Mucosa of descending colon (tissue), 3 donors: Measurements from ENCODE around the gene MAP7D1. TPM values are rescaled to one million over a fixed set of nuclear protein-coding genes. Genes with fewer than 3 reads are reported as not detected.

ENCODE experiments used
- ATAC-seq: fragments of 200-7000 bp; cut with Tn5 transposase; one replicate; pipeline ENCODE4 v1.9.1; 2020; ENCODE audit warnings: mild to moderate bottlenecking, moderate library complexity
- DNase-seq, 3 donors: peaks; one replicate each; pipeline ENCODE4 v3.0.0-alpha.2; 2020
- H3K36me3 ChIP-seq: fragments of 200-600 bp; one replicate; pipeline ENCODE4 v1.8.0; 2021; ENCODE audit warnings: low read depth, mild to moderate bottlenecking
- H3K4me1 ChIP-seq: fragments of 200-600 bp; one replicate; pipeline ENCODE4 v1.8.0; 2021; ENCODE audit warnings: low read depth, mild to moderate bottlenecking
- H3K4me3 ChIP-seq: fragments of 200-600 bp; one replicate; pipeline ENCODE4 v1.8.0; 2021; ENCODE audit warnings: mild to moderate bottlenecking
- H3K9me3 ChIP-seq: fragments of 200-600 bp; one replicate; pipeline ENCODE4 v1.8.0; 2021; ENCODE audit warnings: mild to moderate bottlenecking
- CTCF ChIP-seq: fragments of 200-600 bp; IDR thresholded peaks from one replicate; pipeline ENCODE4 v1.8.0; 2022; ENCODE audit warnings: antibody characterized with exemption, mild to moderate bottlenecking
- intact Hi-C, 2 donors: fragments of 100-400 bp; cut with DNase I in 1 of 2; cut with micrococcal nuclease in 1 of 2; formaldehyde crosslinking; loops; one replicate each; pipeline versions ENCODE4 v1.11.0 to v1.11.1; 2022; cut with DNase I, micrococcal nuclease
- total RNA-seq, 3 donors: library from RNA; stranded (reverse); fragmentation: NEBNext Ultra II Directional in 2 of 3; extraction: Animal tissue kit (Norgen Biotek cat#: 25700) in 2 of 3; gene quantifications; one replicate each; pipeline versions ENCODE4 v1.2.1 to v1.2.4, GENCODE V29; 2021 to 2023
- donor health status: DM: no; HTN: no; CAD: no; lungs with moderate emphysema.
- donor health status: DM: no; HTN: no; CAD: no.
- donor health status: DM: no; HTN: yes; CAD: no.

Gene MAP7D1
- total RNA-seq, 3 donors from 2014 or later, result 41.5 to 161 (median 61.9) TPM

- no peak for DNase-seq
- Histone ChIP-seq H3K9me3 (no peaks in the 10 kb centered on the region), H3K36me3 (no peaks in the 10 kb centered on the region), H3K4me3 (no peak overlapping the region), H3K4me1 (peaks cover 31% of the 10 kb centered on the region)
- ATAC-seq, result no peak
- intact Hi-C loops, result no loop called here
- no peak for TF ChIP-seq CTCF
Measured at GRCh38 chr1:36159614-36160387, 3.8 kb downstream of the MAP7D1 start.

GRCh38 chr1:36160388-36160948, 4.5 kb downstream of the MAP7D1 start:
- no peak for ATAC-seq
- no peaks in the 10 kb centered on the region for H3K9me3 ChIP-seq
- no peak for TF ChIP-seq CTCF
- no peak for DNase-seq
- peaks cover 26% of the 10 kb centered on the region for H3K4me1 ChIP-seq
- intact Hi-C loops, result no loop called here
- no peaks in the 10 kb centered on the region for H3K36me3 ChIP-seq
- H3K4me3 ChIP-seq, result no peak overlapping the region

- DNase-seq (peak; percentile 55 to 85 (median 71)), ATAC-seq (peak; percentile 45)
- no peak for TF ChIP-seq CTCF
- H3K4me3 ChIP-seq, result no peak overlapping the region
- H3K9me3 ChIP-seq, result no peaks in the 10 kb centered on the region
- peaks cover 26% of the 10 kb centered on the region for H3K4me1 ChIP-seq
- intact Hi-C loops, result no loop called here
- H3K36me3 ChIP-seq, result no peaks in the 10 kb centered on the region
Measured at GRCh38 chr1:36160949-36161485, 5.1 kb downstream of the MAP7D1 start.

- no peak for TF ChIP-seq CTCF
- Histone ChIP-seq H3K9me3 (no peaks in the 10 kb centered on the region), H3K4me3 (no peak overlapping the region), H3K4me1 (peaks cover 26% of the 10 kb centered on the region), H3K36me3 (no peaks in the 10 kb centered on the region)
- peak in 1 of 3 donors; percentile 68 for DNase-seq
- intact Hi-C loops, result no loop called here
- ATAC-seq, result peak; percentile 54
Measured at GRCh38 chr1:36161641-36162531, 5.9 kb downstream of the MAP7D1 start.

- H3K36me3 ChIP-seq, result no peaks in the 10 kb centered on the region
- TF ChIP-seq CTCF, result no peak
- no peaks in the 10 kb centered on the region for H3K9me3 ChIP-seq
- intact Hi-C loops, result no loop called here
- ATAC-seq (no peak), DNase-seq (no peak)
- peaks cover 23% of the 10 kb centered on the region for H3K4me1 ChIP-seq
- no peak overlapping the region for H3K4me3 ChIP-seq
Measured at GRCh38 chr1:36162680-36163239, 6.8 kb downstream of the MAP7D1 start.
